GM12878 (cell line): ENCODE data around the gene RPIA. TPM values are rescaled to one million over a fixed set of nuclear protein-coding genes. Genes with fewer than 3 reads are reported as not detected.

ENCODE experiments used
- CEBPZ ChIP-seq: fragments of 150-350 bp; IDR thresholded peaks from 2 replicates; pipeline ENCODE4 v1.6.1; 2016; ENCODE audit warnings: low read depth, low read length
- E4F1 ChIP-seq: fragments of 450-650 bp; IDR thresholded peaks from 2 replicates; pipeline ENCODE4 v1.6.1; 2018; ENCODE audit warnings: borderline replicate concordance, mild to moderate bottlenecking; ENCODE audit not compliant: partially characterized antibody
- EED ChIP-seq: sonication (generic); IDR thresholded peaks from 2 replicates; pipeline ENCODE4 v1.6.1; 2016; ENCODE audit warnings: antibody characterized with exemption, low read depth
- GATAD2B ChIP-seq: fragments of 450-650 bp; conservative IDR thresholded peaks from 2 replicates; pipeline ENCODE4 v1.6.1; 2017; ENCODE audit warnings: low read depth, mild to moderate bottlenecking, moderate library complexity
- MEF2B ChIP-seq: fragments of 450-650 bp; IDR thresholded peaks from 2 replicates; pipeline ENCODE4 v1.6.1; 2018; ENCODE audit warnings: mild to moderate bottlenecking, moderate library complexity; ENCODE audit not compliant: partially characterized antibody, poor library complexity, severe bottlenecking
- NFYA ChIP-seq: IDR thresholded peaks from 2 replicates; pipeline ENCODE4 v1.6.1; 2011; ENCODE audit warnings: low read depth, mild to moderate bottlenecking, low read length, improper control_type of control experiment, borderline replicate concordance
- NFYB ChIP-seq: IDR thresholded peaks from 2 replicates; pipeline ENCODE4 v1.6.1; 2011; ENCODE audit warnings: low read depth, mild to moderate bottlenecking, low read length, improper control_type of control experiment, moderate library complexity; ENCODE audit not compliant: insufficient read depth
- PKNOX1 ChIP-seq: fragments of 450-650 bp; IDR thresholded peaks from 2 replicates; pipeline ENCODE4 v1.6.1; 2016; ENCODE audit warnings: mild to moderate bottlenecking
- SMAD1 ChIP-seq: fragments of 450-650 bp; IDR thresholded peaks from 2 replicates; pipeline ENCODE4 v1.6.1; 2018; ENCODE audit warnings: mild to moderate bottlenecking, low read depth; ENCODE audit not compliant: partially characterized antibody
- SRF ChIP-seq, 2 experiments: IDR thresholded peaks; 2 replicates each; pipeline ENCODE4 v1.6.1; 2011; ENCODE audit warnings: low read depth in 2 of 2, low read length in 2 of 2, mild to moderate bottlenecking in 1 of 2, moderate library complexity in 1 of 2
- ZNF687 ChIP-seq: fragments of 450-650 bp; IDR thresholded peaks from 2 replicates; pipeline ENCODE4 v1.6.1; 2017; ENCODE audit warnings: mild to moderate bottlenecking, moderate library complexity
- polyA plus RNA-seq, 11 experiments: library from polyadenylated mRNA; depleted of rRNA in 4 of 11; unstranded in 6 of 11; stranded (reverse) in 5 of 11; fragments of >200 nt; fragmentation: Nextera tagmentation in 4 of 11; fragmentation: Illumina TruSeq in 1 of 11; extraction: Ambion mirVana in 4 of 11; extraction: Trizol in 1 of 11; gene quantifications; 1 replicate in 1 of 11; 2 replicates in 10 of 11; pipeline versions ENCODE4 v1.2.1 to v1.2.3, GENCODE V29; 2011 to 2016; ENCODE audit warnings: inconsistent platforms in 2 of 11, missing spikeins in 2 of 11, low read depth in 1 of 11
- total RNA-seq, 4 experiments: library from RNA; depleted of rRNA in 3 of 4; stranded (reverse); fragments of >200 nt in 3 of 4; fragmentation: Illumina TruSeq in 1 of 4; extraction: Trizol in 1 of 4; gene quantifications; 2 replicates each; pipeline versions ENCODE4 v1.2.1 to v1.2.3, GENCODE V29; 2013 to 2021

RPIA gene
- total and polyA plus RNA-seq, 10 of the 15 experiments (the other 5 are each of a cell fraction or from before 2014, with no cell fraction given) = 7.1 to 58.1 (median 41.6) TPM

- TF ChIP-seq E4F1 (no peak), EED (no peak), CEBPZ (no peak), ZNF687 (no peak), GATAD2B (no peak), SRF (IDR thresholded peaks at IDR 0.05; ENCODE audit: low read depth in 2 of 2, low read length in 2 of 2) (no peak), SMAD1 (no peak), PKNOX1 (no peak), NFYA (no peak), MEF2B (no peak), NFYB (no peak)
Measured at GRCh38 chr2:88724643-88725332, 33.3 kb downstream of the RPIA start (continued).
